Measurements from ENCODE around the gene GJB2. TPM values are rescaled to one million over a fixed set of nuclear protein-coding genes. Genes with fewer than 3 reads are reported as not detected.

Gene GJB2
- 3.9 and 4.9 TPM in 2 replicates for total RNA-seq

- intact Hi-C loops (cut with micrococcal nuclease) = loop anchor here (2.0 to 10.0 kb wide), 2 partner anchors 30 to 712 kb away; partner anchors contain the start of gene XPO4
Observed at GRCh38 chr13:20192836-20193161, at the start of gene GJB2. GJB2 (minus strand) TSS chr13:20192938; CDS start chr13:20189581, 3,357 bp downstream.

GRCh38 chr13:20241593-20241992 is 48.9 kb upstream of the GJB2 start:
- intact Hi-C loops (cut with micrococcal nuclease) = no loop called here

GRCh38 chr13:20239748-20240147 is 47.0 kb upstream of the GJB2 start:
- intact Hi-C loops (cut with micrococcal nuclease) = no loop called here

GRCh38 chr13:20232556-20233277 is 40.0 kb upstream of the GJB2 start:
- intact Hi-C loops (cut with micrococcal nuclease) = no loop called here

- intact Hi-C loops (cut with micrococcal nuclease) = loop anchor here (1.0 kb wide), 1 partner anchor 13 kb away; no protein-coding TSS in a partner anchor
Observed at GRCh38 chr13:20231839-20232555, 39.3 kb upstream of the GJB2 start, which contains the start of gene GJB6. GJB6 (minus strand) TSS chr13:20232319; CDS start chr13:20223480, 8,839 bp downstream.

- intact Hi-C loops (cut with micrococcal nuclease) = loop anchor here (1.0 kb wide), 1 partner anchor 12 kb away; no protein-coding TSS in a partner anchor
Observed at GRCh38 chr13:20230913-20231838, 38.4 kb upstream of the GJB2 start.

GRCh38 chr13:20227730-20228129 is 35.0 kb upstream of the GJB2 start:
- intact Hi-C loops (cut with micrococcal nuclease) = no loop called here

GRCh38 chr13:20227288-20227687 is 34.5 kb upstream of the GJB2 start:
- intact Hi-C loops (cut with micrococcal nuclease) = no loop called here

- intact Hi-C loops (cut with micrococcal nuclease) = no loop called here
Observed at GRCh38 chr13:20222553-20222952, 29.8 kb upstream of the GJB2 start.

- intact Hi-C loops (cut with micrococcal nuclease) = no loop called here
Observed at GRCh38 chr13:20221772-20222171, 29.0 kb upstream of the GJB2 start.

GRCh38 chr13:20219577-20219976 is 26.8 kb upstream of the GJB2 start:
- intact Hi-C loops (cut with micrococcal nuclease) = loop anchor here (1.0 to 5.0 kb wide), 3 partner anchors 12 to 553 kb away; partner anchors contain the start of gene EEF1AKMT1

GRCh38 chr13:20217168-20217567 is 24.4 kb upstream of the GJB2 start:
- intact Hi-C loops (cut with micrococcal nuclease) = loop anchor here (5.0 kb wide), 1 partner anchor 555 kb away; the partner anchor contains the start of gene EEF1AKMT1

- intact Hi-C loops (cut with micrococcal nuclease) = no loop called here
Observed at GRCh38 chr13:20209948-20210347, 17.2 kb upstream of the GJB2 start.

GRCh38 chr13:20206698-20207235 is 14.0 kb upstream of the GJB2 start:
- intact Hi-C loops (cut with micrococcal nuclease) = no loop called here

GRCh38 chr13:20206065-20206697 is 13.4 kb upstream of the GJB2 start:
- intact Hi-C loops (cut with micrococcal nuclease) = no loop called here

- intact Hi-C loops (cut with micrococcal nuclease) = loop anchor here (5.0 to 10.0 kb wide), 4 partner anchors 214 to 706 kb away; partner anchors contain the start of genes EEF1AKMT1, IL17D and XPO4
Observed at GRCh38 chr13:20198781-20199180, 6.0 kb upstream of the GJB2 start.

GRCh38 chr13:20197361-20197834 is 4.7 kb upstream of the GJB2 start:
- intact Hi-C loops (cut with micrococcal nuclease) = loop anchor here (1.0 to 10.0 kb wide), 10 partner anchors 15 to 707 kb away; partner anchors contain the start of genes EEF1AKMT1, IFT88, IL17D and XPO4

- intact Hi-C loops (cut with micrococcal nuclease) = loop anchor here (2.0 to 10.0 kb wide), 5 partner anchors 216 to 709 kb away; partner anchors contain the start of genes EEF1AKMT1, IFT88, IL17D and XPO4
Observed at GRCh38 chr13:20195801-20196200, 3.1 kb upstream of the GJB2 start.

- intact Hi-C loops (cut with micrococcal nuclease) = loop anchor here (2.0 to 10.0 kb wide), 2 partner anchors 31 to 711 kb away; partner anchors contain the start of gene XPO4
Observed at GRCh38 chr13:20193907-20194631, 1.3 kb upstream of the GJB2 start.
